Measurements from ENCODE around the gene CXCL1.
A peak's percentile ranks its signal among the peaks of the same experiment; 100 is the strongest.
"Not testable (repeated sequence)": the region's sequence is repeated elsewhere in the genome, so short reads cannot be mapped to it uniquely, and the experiment has no call there.

Gene CXCL1

DNA sequence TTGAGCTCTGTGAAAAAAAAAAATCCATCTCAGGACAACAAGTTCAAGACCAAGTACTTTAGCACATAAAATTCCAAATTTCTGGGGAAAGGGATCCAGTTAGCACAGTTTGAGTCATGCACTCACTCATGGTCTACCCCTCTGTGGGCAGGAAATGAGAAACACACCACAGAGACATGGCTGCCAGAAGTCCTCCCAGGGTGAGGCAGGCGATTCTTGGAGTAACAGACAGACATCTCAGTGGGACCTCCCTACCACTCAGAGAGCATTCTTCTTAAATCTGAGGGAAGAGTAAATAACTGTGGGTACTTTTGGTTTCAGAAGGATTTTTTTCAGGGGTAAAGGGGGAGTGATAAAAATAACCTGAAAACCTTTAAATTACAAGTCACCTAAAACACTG is 14.1 kb downstream of the CXCL1 start:
- peak; percentile 34 for DNase-seq

- DNase-seq: peak; percentile 34
These were observed 16.5 kb downstream of the CXCL1 start for GRCh38 chr4:73885574-73886267.

DNA sequence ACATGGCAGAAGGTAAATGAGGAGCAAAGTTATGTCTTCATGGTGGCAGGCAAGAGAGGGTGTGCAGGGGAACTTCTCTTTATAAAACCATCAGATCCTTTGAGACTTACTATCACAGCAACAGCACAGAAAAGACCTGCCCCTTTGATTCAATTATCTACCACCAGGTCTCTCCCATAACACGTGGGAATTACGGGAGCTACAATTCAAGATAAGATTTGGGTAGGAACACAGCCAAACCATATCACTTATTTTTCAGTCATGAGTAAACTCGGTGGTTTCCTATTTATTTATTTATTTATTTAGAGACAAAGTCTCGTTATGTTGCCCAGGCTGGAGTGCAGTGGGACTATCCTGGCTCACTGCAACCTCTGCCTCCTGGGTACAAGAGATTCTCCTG is 22.1 kb downstream of the CXCL1 start:
- no peak for DNase-seq

GRCh38 chr4:73891739-73892405 is 22.7 kb downstream of the CXCL1 start:
- no peak for DNase-seq

DNA sequence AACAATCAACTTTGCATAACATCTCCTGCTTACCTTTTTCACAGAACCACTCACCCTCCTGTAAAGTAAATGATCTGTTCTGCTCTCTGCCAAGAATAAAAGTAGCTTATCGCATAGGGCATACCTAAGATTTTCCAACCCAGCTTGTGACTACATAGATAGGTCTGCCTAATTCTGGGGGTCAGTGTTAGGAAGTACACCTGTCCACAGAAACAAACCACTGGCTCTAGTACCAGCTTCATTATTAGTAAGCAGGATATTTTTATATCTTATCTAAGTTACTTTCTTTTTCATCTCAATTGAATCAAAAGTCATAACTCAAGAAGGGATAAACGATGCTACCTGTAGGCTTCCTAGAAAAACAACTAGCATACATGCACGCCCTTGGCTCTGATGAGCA is 23.8 kb downstream of the CXCL1 start:
- DNase-seq: no peak

DNA sequence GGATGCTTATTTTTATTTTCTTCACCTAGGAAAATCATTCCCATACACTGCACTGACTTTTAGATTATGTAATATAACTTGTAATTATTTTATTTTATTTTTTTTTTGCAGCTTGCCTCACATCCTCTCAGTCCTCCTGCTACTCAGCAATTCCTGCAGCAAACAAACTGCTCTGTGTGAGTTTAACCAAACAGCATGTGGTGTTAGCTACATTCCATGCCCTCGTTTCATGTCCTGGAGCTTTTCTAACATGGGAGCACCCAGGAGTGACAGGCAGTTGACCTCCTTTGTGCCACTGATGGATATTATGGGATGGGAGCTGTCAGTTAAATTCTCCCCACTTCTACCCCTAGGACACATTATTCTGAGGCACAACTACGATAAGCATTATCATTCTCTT is 24.8 kb downstream of the CXCL1 start:
- no peak for DNase-seq

DNA sequence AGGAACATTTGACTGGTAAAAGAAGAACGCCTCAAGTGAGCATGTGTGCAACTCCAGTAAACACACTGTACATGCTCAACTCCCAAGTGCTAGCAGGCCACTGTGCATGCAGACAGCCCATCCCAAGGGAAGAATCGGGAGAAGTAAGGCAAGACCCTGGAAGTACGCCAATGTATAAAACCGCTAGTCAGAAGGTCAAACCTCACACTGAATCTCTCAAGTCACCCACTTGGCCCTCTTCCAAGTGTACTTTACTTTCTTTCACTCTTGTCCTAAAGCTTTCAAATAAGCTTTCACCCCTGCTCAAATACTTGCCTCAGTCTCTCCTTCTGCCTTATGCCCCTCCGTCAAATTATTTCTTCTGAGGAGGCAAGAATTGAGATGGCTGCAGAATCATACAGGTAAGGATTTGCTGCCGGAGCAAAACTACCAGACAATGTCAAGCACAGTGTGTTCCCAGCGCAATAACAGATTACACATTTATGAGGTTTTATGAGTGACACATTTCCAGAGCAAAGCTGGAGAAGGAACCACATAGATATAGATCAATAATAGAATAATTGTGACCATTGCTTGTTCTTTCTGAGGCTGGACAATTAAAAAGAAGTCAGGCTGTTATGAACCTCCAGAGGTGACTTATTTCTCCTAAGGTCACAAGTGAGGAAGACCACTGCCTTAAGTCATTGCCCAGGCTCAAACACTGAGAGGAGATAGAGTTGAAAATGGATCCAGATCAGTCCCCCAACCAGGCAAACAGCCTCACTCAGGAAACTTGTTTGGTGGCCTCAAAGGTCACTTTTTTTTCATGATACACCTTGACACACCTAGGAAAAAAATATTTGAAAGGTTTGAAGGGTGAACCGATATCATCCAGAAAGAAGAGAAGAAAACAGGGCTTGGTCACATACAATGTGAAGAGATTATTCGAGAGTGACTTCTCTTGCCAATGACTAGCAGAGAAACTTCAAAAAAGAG is 26.3 kb downstream of the CXCL1 start:
- peak; percentile 42 for DNase-seq

- no peak for DNase-seq
These were observed 27.2 kb downstream of the CXCL1 start for GRCh38 chr4:73896416-73896815.

DNA sequence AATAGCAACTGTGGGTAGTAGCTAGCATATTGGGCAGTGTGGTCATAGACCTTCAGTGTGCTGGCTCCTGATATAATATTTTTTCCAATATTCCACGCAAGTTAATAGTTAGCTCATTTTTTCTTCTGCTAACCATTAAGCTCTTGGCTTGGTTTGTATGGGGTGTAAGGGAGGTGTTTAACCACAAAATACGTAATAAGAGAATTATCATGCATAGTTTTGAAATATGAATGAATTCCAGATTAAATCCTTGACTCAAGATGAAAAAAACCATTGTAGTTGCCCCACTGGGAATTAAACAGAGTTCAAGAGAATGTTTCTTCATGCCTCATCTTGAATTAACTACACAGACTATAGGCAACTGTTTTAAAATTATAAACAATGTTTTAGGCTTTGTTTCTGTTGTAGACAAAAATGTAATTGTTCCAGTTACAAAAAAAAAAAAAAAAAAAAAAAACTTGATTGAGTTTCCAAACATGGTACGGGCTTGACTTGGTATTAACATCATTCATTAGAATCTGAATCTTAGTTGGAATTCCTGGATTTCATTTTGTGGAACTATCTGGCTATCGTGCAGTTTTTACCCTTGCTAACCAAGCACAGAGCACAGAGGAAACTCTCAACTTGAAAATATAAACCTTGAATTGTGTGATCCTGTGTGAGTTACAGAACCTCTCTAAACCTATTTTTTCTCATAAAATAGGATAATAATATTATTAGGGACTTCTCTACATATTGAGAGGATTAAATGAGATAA is 28.4 kb downstream of the CXCL1 start:
- no peak for DNase-seq

DNA sequence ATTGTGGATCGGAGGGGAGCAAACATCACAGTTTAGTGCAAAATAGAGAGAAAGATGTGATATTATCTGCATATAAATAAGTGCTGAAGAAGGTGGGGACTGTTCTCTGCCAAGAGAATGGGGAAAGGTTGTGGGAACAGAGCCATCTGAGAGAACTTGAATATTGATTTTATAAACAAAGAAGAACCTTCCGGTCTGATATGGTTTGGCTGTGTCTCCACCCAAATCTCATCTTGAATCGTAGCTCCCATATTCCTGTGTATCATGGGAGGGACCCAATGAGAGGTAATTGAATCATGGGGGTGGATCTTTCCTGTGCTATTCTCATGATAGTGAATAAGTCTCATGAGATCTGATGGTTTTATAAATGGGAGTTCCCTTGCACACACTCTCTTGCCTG is 30.1 kb downstream of the CXCL1 start:
- DNase-seq: not testable (repeated sequence)

GRCh38 chr4:73901031-73901430 is 31.8 kb downstream of the CXCL1 start:
- DNase-seq: peak; percentile 18

- DNase-seq: peak; percentile 49
These were observed 32.9 kb downstream of the CXCL1 start for GRCh38 chr4:73902038-73902637.

DNA sequence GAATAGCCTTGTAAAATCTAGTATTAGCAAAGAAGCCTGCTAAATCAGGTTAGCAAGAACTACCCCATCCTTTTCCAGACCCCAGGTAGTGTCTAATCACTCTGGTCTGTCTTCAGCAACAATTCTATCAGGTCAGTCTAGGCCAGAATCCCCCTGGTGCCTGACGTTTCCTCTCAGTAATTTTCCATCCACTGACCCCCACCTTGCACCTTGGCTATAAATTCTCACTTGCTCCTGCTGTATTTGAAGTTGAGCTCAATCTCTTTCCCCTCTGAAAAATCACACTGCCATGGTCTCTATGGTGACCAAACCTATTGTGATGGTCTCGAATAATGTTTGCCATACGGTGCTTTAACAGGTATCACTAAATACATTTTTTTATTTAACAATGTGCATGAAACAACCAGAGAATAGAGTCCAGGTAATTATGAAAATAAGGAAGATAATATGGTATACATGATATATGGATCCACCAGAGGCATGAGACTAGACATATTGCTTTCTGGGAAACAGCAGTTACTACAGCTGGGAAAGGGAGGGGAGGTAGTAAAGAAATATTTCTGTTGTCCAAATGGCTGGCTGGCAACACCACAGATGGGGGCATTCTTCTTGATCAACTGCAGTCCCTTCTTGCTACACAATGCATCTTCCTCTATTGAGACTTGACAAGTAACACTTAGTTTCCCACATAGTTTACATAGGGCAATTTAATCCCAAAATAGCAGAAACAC is 33.8 kb downstream of the CXCL1 start:
- peak; percentile 18 for DNase-seq

DNA sequence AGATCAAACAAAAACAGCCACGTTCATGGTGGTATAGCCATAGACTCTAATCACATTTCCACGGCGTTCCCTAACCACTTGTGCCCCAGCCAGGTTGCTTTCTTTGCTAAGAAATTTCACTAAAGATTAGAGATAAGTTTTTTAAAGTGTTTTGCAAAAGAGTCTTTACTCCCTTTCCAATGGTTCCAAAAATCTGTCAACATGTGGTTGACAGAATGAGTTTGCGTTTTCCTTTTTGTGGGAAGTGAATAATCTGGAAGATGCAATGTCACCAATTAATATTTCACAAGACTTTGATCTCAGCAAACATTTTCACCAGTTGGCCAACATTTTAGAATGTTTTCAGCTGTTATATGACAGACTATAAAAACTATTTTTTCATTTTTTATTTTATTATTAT is 35.3 kb downstream of the CXCL1 start:
- DNase-seq: peak; percentile 13

- DNase-seq: peak; percentile 73
These were observed 39.8 kb downstream of the CXCL1 start for GRCh38 chr4:73908965-73909364.

DNA sequence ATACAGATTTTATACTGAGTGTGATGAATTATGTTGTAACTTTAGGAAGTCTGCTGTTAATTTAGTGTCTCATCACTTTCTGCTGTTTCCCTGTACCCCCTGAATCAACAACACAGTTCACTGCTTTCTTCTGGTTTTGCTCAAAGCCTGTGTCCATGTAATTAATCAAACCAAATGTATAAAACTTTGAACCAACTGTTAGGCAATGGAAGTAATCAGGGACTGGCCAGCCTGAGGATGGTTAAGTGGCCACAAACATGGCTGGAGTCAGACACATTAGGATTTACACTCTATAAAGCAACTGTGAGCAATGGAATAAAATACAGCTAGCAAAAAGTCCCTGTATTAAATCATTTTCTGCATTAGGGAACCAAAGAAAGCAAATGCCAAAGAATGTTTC is 42.6 kb downstream of the CXCL1 start:
- DNase-seq: no peak

DNA sequence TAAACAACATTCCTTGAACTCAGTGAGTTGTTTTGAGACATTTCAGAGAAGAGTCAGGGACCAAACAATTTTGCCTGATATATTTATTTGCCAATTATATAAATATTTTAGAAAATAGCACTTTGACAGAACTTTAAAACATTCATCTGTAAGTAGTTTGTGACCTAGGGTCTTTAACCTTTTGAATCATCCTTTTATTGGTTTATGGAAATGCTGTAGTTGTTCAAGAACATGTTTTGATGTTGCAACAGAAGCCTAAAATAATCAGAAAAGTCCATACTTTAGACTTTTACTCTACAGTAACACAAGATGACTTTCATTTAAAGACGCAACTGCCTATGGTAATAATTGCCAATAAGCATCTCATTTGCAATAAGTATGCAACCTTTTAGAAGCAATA is 43.0 kb downstream of the CXCL1 start:
- no peak for DNase-seq

GRCh38 chr4:73914071-73914470 is 44.9 kb downstream of the CXCL1 start:
- DNase-seq: no peak

DNA sequence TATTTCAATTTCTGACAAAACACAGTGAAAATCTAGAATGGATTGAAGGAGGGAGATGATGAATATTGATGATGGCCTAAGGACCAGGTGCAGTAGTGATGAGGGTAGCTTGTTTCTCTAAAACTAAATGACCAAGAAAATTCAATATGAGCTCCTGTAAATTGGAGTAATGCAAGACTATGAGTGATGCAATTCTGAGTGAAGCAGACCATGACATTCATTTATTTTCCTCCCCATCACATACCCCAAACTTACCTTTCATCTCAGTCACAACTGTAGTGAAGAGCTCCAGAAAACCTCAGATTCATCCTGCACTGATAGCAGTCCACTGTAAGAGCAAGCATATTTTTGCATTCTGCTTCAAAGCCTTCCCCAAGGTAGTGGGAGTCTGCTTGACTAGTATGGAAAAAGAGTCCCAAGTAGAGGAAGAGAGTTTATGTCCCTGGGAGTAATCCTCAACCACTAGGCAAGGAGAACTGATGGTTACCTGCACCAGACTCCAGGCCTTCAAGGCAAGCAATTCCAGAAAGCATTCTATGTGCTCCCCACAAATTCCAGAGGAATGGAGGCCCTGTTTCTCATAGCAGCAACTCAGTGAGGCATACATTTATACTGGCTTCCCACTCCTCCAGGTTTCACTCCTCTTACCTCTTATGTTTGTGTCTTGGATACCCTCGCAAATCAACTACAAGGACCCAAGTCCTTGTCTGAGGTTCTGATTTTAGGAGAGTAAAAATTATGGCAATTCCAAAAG is 47.2 kb downstream of the CXCL1 start:
- DNase-seq: no peak

DNA sequence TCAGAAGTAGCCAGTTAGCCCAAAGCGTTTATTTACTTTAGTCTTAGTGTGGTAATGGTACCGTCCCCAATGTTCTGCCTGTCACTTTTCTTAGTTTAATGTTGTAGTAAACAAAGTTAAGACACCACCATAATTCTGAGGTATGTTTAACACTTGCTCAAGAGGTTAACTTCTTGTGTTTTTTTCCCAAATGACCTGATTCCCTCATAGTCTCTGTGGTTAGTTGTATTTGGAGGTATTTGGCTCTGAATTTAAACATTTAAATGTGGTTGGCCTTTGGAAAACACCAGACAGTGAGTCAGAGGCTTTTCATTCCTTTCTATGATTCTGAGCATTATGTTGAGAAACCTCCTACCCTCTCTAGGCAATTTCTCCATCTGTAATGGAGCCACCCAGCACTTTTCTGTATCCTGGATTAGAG is 47.9 kb downstream of the CXCL1 start:
- no peak for DNase-seq

- DNase-seq: no peak
These were observed 48.9 kb downstream of the CXCL1 start for GRCh38 chr4:73918058-73918457.
